GM19239 (cell line): ENCODE data around the gene LHPP.
A peak's percentile ranks its signal among the peaks of the same experiment; 100 is the strongest.
"Not testable (repeated sequence)": the region's sequence is repeated elsewhere in the genome, so short reads cannot be mapped to it uniquely, and the experiment has no call there.

Source experiments
- DNase-seq: peaks from one replicate; pipeline ENCODE4 v3.0.0; 2011; ENCODE audit warnings: low spot score; ENCODE audit not compliant: insufficient read length
- FAIRE-seq: peaks from 2 replicates; lab custom pipeline; 2011; peaks lifted over from hg19 to GRCh38; lab: Jason Lieb, UNC

The LHPP gene, protein sequence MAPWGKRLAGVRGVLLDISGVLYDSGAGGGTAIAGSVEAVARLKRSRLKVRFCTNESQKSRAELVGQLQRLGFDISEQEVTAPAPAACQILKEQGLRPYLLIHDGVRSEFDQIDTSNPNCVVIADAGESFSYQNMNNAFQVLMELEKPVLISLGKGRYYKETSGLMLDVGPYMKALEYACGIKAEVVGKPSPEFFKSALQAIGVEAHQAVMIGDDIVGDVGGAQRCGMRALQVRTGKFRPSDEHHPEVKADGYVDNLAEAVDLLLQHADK

DNA sequence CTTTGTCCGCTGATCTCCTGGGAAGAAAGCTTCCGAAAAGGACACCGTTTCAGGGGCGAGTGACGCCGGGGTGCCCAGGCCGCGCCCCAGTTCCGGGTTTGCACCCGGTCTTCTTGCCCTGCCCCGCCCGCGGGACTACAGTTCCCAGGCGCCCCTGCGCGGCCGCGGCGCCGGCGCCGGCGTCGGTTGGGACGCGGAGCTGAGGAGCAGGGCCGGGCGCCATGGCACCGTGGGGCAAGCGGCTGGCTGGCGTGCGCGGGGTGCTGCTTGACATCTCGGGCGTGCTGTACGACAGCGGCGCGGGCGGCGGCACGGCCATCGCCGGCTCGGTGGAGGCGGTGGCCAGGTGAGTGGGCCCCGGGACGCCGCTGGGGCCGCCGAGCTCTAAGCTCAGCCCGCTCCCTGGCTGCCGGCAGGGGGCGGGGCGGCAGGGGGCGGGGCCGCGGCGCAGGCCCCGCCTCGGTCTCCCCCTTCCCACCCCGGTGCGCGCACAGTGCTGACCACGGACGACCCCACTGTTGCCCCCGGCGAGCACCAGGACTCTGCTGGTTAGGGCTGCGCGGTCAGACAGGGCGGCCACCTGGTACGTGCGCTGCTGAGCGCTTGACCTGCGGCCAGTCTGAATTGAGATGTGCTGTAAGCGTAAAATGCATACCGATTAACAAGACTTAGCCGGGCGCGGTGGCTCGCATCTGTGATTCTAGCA is at the start of gene LHPP:
Gene LHPP, plus strand, starts transcription at position 182 of the 706 bp plus-strand sequence. Its CDS starts 40 bp downstream, at position 222.
- DNase-seq, result peak; percentile 95
- peak; percentile 62 for FAIRE-seq

DNA sequence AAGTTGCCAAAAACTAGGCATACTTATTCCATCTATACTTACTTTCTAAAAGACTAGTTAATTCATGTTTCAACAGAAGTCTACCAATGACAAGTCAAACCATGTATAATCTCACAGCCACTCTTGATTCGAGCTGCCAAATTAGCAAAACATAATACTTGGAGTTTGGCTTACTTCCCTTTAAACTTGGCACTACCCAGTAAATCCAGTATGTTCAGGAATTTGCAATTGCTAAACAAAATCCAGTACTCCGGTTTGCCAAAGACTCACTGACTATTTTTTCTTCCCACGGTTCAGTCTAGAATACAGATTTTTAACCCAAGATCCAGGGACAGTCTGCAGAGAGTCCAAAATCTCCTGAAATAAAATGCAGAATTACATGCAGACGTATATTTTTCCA is 47.5 kb upstream of the LHPP start:
- no peak for FAIRE-seq
- no peak for DNase-seq

DNA sequence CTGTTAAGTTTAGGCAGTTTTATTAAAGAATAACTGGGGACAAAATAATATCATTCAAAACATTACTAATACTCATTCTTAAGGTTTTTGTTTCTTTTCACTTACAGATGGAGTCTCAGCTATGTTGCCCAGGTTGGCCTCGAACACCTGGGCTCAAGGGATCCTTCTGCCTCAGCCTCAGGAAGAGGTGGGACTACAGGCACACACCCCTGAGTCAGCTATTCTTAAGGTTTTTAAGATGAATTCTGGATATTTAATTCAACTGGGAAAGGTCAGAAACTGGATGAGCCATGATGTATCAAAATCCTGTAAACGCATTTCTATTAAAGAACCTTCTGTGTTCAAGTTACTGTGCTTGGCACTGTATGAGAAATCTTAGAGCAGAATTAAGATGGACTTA is 46.4 kb upstream of the LHPP start:
- no peak for DNase-seq
- FAIRE-seq, result no peak

DNA sequence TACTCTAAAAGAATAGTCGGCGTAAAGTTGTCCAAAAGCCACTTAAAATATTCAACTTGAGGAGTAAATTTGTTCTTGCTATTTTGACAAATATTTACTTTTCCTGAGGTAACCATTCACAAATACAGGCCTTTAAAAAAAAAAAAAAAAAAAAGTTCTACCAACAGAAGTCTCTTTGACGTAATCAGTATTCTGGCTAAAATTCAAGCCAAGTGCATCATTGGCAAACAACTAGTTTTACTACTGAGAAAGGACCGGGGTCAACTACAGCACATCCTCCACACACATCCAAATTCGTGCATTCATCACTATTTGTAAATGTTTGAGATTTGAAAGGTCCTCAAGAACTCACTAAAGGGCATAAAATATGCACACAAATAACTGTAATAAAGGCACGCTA is 44.9 kb upstream of the LHPP start:
- FAIRE-seq, result no peak

DNA sequence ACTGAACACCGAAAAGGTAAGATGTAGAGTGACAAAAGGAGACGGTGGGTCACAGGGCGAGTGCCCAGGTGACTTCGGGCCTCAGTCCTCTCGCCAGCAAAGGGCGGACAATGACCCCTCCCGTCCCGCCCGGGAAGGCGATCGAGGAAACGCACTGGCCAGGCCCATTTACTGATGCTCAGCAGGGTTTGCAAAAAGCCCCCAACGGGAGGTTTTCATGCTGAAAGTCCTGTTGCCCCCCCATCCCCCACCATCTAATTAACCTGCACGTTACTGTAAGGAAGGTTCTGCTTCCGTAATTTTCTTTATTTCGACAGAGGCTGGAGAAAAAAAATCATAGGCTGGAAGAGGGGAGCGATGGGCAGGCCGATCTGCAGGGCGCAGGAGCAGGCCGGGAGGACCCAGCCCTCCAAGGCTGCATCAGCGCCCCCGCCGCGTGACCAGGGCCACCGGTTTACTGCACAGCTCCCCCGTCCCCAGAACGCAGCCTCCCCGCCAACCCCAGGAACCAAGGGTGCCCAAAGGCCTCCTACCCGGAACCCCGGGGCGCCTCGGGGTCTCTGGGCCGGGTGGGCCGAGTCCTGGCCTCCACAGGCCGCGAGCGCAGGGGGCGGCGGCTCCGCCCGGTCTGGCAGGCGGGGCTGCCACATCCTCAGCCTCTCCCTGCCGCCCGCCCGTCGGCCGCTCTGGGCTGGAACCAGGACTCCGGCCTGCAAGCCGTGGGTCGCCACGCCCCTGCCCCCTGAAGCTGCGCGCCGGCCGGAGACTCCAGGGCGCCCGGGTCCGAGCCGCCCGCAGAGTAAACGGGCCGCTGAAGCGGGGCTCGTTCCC is 43.5 kb upstream of the LHPP start:
- FAIRE-seq (no peak), DNase-seq (no peak)

More for the DNA sequence above, 44.9 kb upstream of the LHPP start:
- no peak for DNase-seq

DNA sequence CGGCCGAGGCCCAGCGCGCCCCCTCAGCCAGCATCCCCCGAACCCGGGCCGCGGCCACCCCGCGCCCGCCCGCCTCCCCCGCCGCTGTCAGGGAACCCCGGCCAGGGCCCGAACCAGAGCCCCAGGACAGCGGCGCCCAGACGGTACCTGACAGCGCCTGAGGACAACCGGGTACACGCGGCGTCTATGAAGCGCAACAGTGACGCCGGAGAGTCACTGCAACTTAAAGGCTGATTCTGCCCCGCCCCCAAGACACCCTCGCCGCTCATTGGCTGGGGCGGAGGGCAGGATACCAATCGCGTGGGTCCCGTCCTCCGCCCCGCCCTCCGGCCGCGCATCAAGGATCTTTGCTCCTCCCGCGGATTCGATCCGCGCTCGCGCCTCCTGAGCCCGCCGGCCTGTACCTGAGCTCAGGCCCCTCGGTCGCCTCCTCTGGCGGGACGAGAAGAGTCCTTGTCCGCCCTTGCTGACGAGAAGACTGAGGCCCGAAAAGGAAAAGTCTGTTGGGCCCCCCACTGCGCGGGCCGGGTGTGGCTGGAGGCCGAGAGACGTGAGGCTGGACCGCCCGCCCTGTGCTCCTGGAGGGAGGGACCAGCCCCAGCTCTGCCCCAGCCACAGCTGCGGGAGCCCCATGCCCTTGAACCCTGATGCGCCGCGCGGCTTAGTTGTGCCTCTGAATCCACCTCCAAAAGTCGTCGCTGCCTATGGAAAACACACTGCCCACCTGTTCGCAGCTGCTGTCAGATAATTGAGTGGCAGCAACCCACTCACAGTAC is 42.7 kb upstream of the LHPP start, which contains the start of gene OAT:
Gene OAT, minus strand, starts transcription at position 198 of the 776 bp plus-strand sequence. CDS start 6,752 bp downstream, outside the sequence.
- DNase-seq, result peak; percentile 92
- FAIRE-seq, result peak; percentile 80

DNA sequence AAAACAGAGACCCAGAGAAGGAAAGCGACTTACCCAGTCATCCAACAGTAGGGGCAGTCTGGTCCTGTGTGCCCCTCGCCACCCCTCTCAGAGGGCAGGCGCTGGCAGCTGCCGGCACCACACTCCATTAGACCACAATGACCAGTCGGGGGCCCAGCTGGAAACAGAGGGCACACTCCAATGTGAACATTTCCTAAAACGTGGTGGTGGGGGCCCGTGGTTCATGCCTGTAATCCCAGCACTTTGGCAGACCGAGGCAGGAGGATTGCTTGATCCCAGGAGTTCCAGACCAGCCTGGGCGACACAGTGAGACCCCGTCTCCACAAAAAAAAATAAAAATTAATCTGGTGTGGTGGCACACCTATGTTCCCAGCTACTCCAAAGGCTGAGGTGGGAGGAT is 42.0 kb upstream of the LHPP start:
- DNase-seq (no peak), FAIRE-seq (no peak)

DNA sequence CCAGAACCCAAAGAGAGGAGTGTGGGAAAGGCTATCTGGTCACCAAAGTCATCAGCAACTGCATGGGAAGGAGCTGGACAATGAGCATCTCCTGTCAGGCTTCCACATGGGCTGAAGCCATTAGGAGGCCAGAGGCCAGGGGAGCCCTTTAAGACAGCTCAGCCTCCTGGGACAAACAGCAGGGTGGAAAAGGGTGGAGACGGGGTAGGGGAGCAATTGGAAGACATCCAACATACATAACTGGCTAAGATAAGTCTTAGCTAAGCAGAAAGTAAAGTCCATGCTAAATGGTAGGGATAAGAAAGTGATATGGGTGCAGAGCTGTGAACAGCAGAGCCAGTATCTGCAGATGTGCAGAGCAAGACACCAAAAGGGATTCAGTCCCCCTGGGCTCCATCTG is 41.4 kb upstream of the LHPP start:
- DNase-seq, result no peak
- FAIRE-seq, result no peak

DNA sequence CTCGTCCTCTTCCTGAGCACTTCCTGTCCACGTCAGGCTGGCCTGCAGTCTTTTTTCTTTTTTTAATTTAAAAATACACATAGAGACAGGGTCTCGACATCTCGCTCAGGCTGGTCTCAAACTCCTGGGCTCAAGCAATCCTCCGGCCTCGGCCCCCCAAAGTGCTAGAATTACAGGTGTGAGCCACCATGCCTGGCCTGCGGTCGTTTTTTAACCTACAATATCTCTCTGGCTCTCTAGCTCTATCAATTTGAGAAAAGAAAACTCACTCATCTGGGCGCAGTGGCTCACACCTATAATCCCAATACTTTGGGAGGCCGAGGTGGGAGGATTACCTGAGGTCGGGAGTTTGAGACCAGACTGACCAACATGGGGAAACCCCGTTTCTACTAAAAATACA is 38.9 kb upstream of the LHPP start:
- FAIRE-seq (no peak), DNase-seq (no peak)

DNA sequence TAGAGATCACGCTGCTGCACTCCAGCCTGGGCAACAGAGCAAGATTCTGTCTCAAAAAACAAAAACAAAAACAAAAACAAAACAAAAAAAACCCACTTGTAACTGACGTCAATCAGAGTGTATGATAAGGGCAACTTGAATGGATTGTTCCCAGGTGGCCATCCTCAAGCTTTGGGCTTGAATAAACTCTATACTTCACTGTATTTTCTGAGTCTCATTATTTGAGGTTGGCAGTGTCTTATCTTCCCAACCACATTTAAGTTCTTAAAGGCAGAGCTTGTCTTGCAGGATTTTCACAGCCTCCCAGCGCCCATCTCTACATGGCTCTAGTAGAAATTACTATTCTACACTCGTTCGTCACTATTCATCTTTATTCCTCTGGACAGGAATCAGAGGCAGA is 37.8 kb upstream of the LHPP start:
- FAIRE-seq, result no peak
- DNase-seq, result no peak

DNA sequence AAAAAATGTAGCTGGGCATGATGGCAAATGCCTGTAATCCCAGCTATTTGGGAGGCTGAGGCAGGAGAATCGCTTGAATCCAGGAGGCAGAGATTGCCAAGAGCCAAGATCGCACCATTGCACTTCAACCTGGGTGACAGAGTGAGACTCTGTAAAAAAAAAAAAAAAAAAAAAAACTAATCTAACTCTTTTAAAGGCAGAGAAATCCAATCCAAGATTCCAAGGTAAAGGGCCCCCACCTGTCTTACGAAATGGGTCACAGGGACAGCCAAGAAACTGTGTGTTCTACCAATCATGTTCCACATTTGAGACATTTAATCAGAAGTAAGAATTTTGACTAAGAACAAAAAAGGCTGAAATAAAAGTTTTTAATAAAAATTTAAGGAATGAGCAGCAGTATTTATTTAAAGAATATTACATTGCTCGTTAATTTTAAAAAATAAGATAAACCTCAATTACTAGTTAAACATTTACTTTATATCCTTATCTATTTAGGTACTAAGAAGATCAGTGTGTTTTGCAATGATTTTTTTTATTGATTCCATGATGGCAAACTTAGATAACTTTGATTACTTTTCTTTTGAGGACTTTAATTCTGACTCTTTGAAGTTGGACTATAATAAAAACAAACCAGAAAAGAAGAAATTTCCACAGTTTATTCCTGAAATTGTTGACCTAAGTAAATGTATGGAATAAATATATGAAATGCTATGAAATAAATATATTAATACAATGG is 36.2 kb upstream of the LHPP start:
- FAIRE-seq, result no peak
- no peak for DNase-seq

DNA sequence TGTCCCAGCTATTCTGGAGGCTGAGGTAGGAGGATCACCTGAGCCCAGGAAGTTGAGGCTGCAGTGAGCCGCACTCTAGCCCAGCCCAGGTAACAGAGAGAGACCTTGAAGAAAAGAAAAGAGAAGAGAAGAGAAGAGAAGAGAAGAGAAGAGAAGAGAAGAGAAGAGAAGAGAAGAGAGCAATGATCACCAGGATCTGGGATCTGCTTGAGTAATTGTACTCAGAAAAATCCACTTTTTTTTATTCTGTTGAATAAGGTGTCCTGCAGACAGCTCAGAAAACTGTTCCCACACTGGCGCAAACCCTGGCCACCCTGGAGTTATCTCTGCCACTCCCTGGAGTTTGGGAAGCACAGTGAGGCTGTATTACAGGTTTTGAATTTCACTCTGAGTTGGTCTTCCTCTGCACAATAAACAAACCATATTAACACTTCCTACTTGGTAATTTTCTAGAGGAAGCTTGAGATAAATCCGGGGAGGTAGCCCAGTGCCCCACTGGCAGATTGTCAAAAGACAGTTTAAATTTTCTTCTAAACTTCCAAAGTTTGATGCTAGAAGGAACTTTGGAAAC is 33.3 kb upstream of the LHPP start:
- FAIRE-seq (no peak), DNase-seq (no peak)

DNA sequence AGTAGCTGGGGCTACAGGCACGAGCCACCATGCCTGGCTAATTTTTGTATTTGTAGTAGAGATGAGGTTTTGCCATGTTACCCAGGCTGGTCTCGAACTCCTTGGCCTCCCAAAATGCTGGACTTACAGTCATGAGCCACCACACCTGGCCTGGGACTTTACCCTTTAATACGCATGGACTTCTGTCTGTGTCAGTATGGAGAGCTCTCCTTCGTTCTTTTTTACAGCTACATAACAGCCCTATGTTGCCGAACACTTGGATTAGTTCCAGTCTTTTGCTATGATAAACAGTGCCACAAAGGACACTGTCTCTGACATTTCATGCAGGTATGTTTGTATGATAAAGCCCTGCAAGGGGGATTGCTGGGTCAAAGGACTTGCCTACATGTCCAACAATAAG is 32.0 kb upstream of the LHPP start:
- DNase-seq, result no peak
- FAIRE-seq, result no peak

DNA sequence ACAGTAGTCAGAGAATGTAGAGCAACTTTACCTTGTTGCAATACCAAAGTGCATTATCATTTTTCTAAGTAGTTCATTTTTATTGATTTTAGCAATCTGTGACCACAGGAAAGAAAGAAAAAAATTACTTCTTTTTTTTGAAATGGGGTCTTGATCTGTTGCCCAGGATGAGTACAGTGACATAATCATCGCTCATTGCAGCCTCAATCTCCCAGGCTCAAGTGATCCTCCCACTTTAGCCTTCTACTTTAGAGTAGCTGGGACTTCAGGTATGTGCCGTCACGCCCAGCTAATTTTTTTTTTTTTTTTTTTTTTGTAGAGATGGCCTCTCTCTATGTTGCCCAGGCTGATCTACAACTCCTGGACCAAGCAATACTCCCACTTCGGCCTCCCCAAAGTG is 31.5 kb upstream of the LHPP start:
- DNase-seq (no peak), FAIRE-seq (no peak)

DNA sequence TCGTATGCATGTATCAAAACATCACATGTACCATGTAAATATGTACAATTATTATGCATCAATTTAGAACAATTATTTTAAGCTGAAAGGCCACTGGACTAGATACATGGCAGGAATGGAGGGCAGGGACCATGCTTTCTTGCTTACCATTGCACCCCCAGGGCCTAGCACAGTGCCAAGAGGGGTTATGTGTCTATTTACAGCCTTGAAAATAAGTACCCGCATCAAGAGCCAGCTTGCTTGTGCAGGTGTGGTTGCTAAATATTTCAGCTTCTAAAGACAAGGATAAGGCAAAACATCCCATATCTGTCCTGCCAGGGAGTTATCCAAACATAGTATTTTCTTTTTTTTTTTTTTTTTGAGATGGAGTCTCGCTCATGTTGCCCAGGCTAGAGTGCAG is 28.2 kb upstream of the LHPP start:
- DNase-seq (no peak), FAIRE-seq (no peak)

DNA sequence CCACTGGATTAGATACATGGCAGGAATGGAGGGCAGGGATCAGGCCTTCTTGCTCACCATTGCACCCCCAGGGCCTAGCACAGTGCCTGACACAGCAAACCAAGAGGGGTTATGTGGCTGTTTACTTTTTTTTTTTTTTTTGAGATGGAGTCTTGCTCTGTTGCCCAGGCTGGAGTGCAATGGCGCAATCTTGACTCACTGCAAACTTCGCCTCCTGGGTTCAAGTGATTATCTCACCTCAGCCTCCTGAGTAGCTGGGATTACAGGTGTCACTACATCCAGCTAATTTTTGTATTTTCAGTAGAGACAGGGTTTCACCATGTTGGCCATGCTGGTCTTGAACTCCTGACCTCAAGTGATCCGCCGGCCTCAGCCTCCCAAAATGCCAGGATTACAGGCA is 25.9 kb upstream of the LHPP start:
- FAIRE-seq, DNase-seq: not testable (repeated sequence)

DNA sequence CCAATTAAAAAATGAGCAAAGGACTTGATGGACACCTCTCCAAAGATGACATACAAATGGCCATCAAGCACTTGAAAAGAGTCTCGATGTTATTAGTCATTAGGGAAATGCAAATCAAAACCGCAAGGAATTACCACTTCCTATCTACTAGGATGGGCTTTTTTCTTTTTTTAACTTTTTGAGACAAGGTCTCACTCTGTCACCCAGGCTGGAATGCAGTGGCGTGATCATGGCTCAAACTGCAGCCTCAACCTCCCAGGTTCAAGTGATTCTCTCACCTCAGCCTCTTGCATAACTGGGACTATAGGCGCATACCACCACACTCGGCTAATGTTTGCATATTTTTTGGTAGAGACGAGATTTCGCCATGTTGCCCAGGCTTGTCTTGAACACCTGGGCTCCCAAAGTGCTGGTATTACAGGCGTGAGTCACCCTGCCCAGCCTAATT is 25.4 kb upstream of the LHPP start:
- peak; percentile 67 for FAIRE-seq
- no peak for DNase-seq

DNA sequence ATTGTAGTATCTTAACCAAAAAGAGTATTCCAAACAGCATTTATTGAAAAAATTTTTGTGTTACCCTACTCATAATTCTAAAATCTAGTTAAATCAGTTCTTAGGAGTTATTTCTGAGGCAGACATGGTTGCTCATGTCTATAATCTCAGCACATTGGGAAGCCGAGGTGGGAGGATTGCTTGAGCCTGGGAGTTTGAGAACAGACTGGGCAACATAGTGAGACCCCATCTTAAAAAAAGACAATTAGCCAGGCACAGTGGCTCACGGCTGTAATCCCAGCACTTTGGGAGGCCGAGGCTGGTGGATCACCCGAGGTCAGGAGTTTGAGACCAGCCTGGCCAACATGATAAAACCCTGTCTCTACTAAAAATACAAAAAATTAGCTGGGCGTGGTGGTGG is 19.9 kb upstream of the LHPP start:
- not testable (repeated sequence) for FAIRE-seq, DNase-seq
